ENCODE results near the gene SLC9A9. TPM values are rescaled to one million over a fixed set of nuclear protein-coding genes. Genes with fewer than 3 reads are reported as not detected.

The SLC9A9 gene
- total RNA-seq, 1 experiment from 2014 or later, result 1.4 TPM

DNA sequence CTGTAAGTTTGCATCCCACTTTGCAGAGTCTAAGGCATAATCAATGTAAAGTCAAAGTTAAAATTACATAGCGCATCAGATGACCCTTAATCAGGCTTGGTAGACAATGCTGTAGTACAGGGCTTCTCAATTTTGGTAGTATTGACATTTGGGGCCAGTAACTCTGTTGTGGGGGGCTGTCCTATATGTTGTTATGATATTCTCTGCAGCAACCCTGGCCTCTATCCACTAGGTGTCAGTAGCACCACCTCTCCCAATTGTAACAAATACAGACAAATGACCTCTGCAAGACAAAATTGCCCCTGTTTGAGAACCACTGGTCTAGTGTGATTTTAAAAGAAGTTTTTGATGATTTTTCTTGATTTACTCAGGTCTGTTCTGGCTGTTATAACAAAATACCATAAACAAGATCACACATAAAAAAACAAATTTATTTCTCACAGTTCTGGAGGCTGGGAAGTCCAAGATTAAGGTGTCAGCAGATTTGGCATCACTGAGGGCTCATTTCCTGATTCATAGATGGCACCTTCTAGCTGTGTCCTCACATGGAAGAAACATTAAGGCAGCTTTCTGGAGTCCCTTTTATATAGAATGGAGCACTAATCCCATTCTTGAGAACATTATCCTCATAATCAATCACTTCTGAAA lies 37.6 kb upstream of the SLC9A9 start:
- DNase-seq (ENCODE audit: low spot score), result peak; percentile 70
- CTCF ChIA-PET, result interaction anchor here (0.9 kb wide), 1 partner anchor 36 kb away, joined by 3 read pairs; no protein-coding TSS in a partner anchor
- BruUV-seq (replicated peaks), result no TSS peak
- Histone ChIP-seq H3K27ac (ENCODE audit: low read depth, low read length, poor library complexity, severe bottlenecking) (no peak overlapping the region), H3K4me3 (ENCODE audit: low read depth, low read length, poor library complexity, severe bottlenecking) (no peak overlapping the region), H3K9me3 (ENCODE audit: low read depth, low read length, poor library complexity, severe bottlenecking) (no peaks in the 10 kb centered on the region), H3K36me3 (ENCODE audit: insufficient read depth, low read length, poor library complexity, severe bottlenecking) (no peaks in the 10 kb centered on the region), H3K4me1 (ENCODE audit: insufficient read depth, low read length, poor library complexity, severe bottlenecking) (no peaks in the 10 kb centered on the region), H3K27me3 (replicated peaks; ENCODE audit: insufficient read depth, low read depth, low read length, poor library complexity) (no peaks in the 10 kb centered on the region)
- TF ChIP-seq EZH2 (IDR thresholded peaks at IDR 0.05; ENCODE audit: borderline replicate concordance, low read depth, low read length, poor library complexity, severe bottlenecking), result no peak
- TF ChIP-seq, protein P1, sequence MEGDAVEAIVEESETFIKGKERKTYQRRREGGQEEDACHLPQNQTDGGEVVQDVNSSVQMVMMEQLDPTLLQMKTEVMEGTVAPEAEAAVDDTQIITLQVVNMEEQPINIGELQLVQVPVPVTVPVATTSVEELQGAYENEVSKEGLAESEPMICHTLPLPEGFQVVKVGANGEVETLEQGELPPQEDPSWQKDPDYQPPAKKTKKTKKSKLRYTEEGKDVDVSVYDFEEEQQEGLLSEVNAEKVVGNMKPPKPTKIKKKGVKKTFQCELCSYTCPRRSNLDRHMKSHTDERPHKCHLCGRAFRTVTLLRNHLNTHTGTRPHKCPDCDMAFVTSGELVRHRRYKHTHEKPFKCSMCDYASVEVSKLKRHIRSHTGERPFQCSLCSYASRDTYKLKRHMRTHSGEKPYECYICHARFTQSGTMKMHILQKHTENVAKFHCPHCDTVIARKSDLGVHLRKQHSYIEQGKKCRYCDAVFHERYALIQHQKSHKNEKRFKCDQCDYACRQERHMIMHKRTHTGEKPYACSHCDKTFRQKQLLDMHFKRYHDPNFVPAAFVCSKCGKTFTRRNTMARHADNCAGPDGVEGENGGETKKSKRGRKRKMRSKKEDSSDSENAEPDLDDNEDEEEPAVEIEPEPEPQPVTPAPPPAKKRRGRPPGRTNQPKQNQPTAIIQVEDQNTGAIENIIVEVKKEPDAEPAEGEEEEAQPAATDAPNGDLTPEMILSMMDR (conservative IDR thresholded peaks at IDR 0.05; ENCODE audit: low read depth, low read length), result peak; percentile 83
- intact Hi-C loops (cut with micrococcal nuclease; ENCODE audit: unreplicated experiment), result no loop called here
- POLR2A ChIA-PET (ENCODE audit: low non-redundant PET), result interaction anchor here (0.7 kb wide), 1 partner anchor 14 kb away, joined by 3 read pairs; no protein-coding TSS in a partner anchor

DNA sequence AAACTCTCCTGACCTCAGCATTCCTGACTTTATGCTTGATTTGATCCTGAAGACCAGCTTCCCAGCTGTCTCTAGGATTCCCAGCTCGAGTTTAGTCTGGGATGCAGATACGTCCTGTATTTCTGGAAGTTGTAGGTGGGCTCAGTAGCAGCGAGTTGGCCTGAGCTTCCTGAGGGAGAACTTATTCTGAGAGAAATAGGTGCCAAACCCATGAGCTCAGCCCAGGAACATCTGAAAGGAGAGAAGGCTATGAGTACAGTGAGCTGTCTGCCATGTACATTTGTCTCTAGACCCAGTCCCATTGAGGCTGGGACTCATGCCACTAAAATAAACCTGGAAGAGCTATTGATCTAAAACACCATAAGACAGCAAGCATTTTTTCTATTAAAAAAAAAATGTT lies 36.6 kb upstream of the SLC9A9 start:
- intact Hi-C loops (cut with micrococcal nuclease; ENCODE audit: unreplicated experiment), result no loop called here
- TF ChIP-seq, protein P1 (conservative IDR thresholded peaks at IDR 0.05; ENCODE audit: low read depth, low read length), result no peak
- BruUV-seq (replicated peaks), result no TSS peak
- no peak overlapping the region for H3K4me3 ChIP-seq (ENCODE audit: low read depth, low read length, poor library complexity, severe bottlenecking)
- ChIA-PET POLR2A (ENCODE audit: low non-redundant PET) (interaction anchor here (0.7 kb wide), 1 partner anchor 13 kb away, joined by 3 read pairs; no protein-coding TSS in a partner anchor), CTCF (no interaction called here)
- no peak overlapping the region for H3K27ac ChIP-seq (ENCODE audit: low read depth, low read length, poor library complexity, severe bottlenecking)
- DNase-seq (ENCODE audit: low spot score), result no peak
- no peaks in the 10 kb centered on the region for H3K27me3 ChIP-seq (replicated peaks; ENCODE audit: insufficient read depth, low read depth, low read length, poor library complexity)
- H3K9me3 ChIP-seq (ENCODE audit: low read depth, low read length, poor library complexity, severe bottlenecking), result no peaks in the 10 kb centered on the region
- no peaks in the 10 kb centered on the region for H3K4me1 ChIP-seq (ENCODE audit: insufficient read depth, low read length, poor library complexity, severe bottlenecking)
- H3K36me3 ChIP-seq (ENCODE audit: insufficient read depth, low read length, poor library complexity, severe bottlenecking), result no peaks in the 10 kb centered on the region

DNA sequence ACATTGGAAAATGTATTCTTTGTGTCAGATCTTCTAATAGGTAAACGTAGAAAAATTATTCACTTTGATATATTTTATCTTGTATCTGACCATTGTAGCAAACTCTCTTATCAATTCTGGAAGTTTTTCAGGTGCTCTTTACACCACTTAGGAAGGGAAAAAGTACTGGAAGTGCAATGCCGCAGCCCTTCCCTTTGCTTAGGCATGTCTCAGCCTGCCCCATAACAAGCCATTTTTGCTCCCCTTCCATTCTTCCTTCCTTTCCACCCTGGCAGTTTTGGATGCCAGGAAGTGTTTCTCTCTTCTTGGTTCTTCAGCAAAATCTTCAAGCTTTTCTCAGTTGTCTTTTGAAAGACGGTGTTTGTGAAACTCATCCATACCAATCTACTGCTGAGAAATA lies 34.9 kb upstream of the SLC9A9 start:
- CTCF ChIA-PET, result no interaction called here
- POLR2A ChIA-PET (ENCODE audit: low non-redundant PET), result no interaction called here

More for the DNA sequence above, 34.9 kb upstream of the SLC9A9 start:
- Histone ChIP-seq H3K27me3 (replicated peaks; ENCODE audit: insufficient read depth, low read depth, low read length, poor library complexity) (no peaks in the 10 kb centered on the region), H3K4me3 (ENCODE audit: low read depth, low read length, poor library complexity, severe bottlenecking) (no peak overlapping the region), H3K4me1 (ENCODE audit: insufficient read depth, low read length, poor library complexity, severe bottlenecking) (no peaks in the 10 kb centered on the region), H3K36me3 (ENCODE audit: insufficient read depth, low read length, poor library complexity, severe bottlenecking) (no peaks in the 10 kb centered on the region), H3K9me3 (ENCODE audit: low read depth, low read length, poor library complexity, severe bottlenecking) (no peaks in the 10 kb centered on the region), H3K27ac (ENCODE audit: low read depth, low read length, poor library complexity, severe bottlenecking) (no peak overlapping the region)
- TF ChIP-seq, protein P1 (conservative IDR thresholded peaks at IDR 0.05; ENCODE audit: low read depth, low read length), result no peak
- TF ChIP-seq EZH2 (IDR thresholded peaks at IDR 0.05; ENCODE audit: borderline replicate concordance, low read depth, low read length, poor library complexity, severe bottlenecking), result no peak
- intact Hi-C loops (cut with micrococcal nuclease; ENCODE audit: unreplicated experiment), result no loop called here
- no TSS peak for BruUV-seq (replicated peaks)
- DNase-seq (ENCODE audit: low spot score), result no peak
